Mononuclear cell (primary cell): Measurements from ENCODE around the gene VANGL2. TPM values are rescaled to one million over a fixed set of nuclear protein-coding genes. Genes with fewer than 3 reads are reported as not detected.

Experiments
- H3K27me3 ChIP-seq: 2 replicates; pipeline ENCODE4 v1.6.0; 2011; ENCODE audit warnings: low read length, control low read depth; ENCODE audit not compliant: insufficient read depth
- H3K4me1 ChIP-seq: 2 replicates; pipeline ENCODE4 v1.5.1; 2011; ENCODE audit warnings: mild to moderate bottlenecking, low read length, control low read depth; ENCODE audit not compliant: insufficient read depth
- H3K4me3 ChIP-seq: 2 replicates; pipeline ENCODE4 v1.5.1; 2011; ENCODE audit warnings: mild to moderate bottlenecking, low read length, moderate library complexity
- H3K9me3 ChIP-seq: 2 replicates; pipeline ENCODE4 v1.5.1; 2011; ENCODE audit warnings: low read depth, mild to moderate bottlenecking, control low read depth, low read length
- total RNA-seq: library from RNA; depleted of rRNA; stranded (reverse); fragments of >200 nt; gene quantifications from one replicate; pipeline ENCODE4 v1.2.3, GENCODE V29; 2012

Gene VANGL2
- total RNA-seq, 1 donor = under 0.01 TPM

DNA sequence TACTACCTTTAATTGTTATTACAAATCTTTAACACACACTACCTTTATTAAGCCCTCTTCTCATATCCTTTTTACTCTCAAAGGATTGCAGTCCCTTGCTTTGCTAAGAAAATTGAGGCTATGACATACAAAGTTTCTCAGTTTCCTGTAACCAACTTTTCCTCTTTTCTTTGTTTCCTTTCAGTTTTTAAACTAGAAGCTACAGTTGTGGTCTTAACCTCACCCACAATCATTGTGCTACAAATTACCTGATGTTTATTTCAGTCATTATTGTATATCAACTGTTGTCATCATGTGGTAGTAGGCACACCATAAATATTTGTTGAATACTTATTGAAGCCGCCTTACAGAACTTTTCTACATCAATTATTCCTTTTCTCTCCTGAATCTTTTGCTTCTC, 70.9 kb downstream of the VANGL2 start:
- no peaks in the 10 kb centered on the region for H3K9me3 ChIP-seq
- peaks cover 18% of the 10 kb centered on the region for H3K4me1 ChIP-seq
- no peaks in the 10 kb centered on the region for H3K27me3 ChIP-seq
- no peak overlapping the region for H3K4me3 ChIP-seq

GRCh38 chr1:160472112-160472511, 71.7 kb downstream of the VANGL2 start:
- H3K27me3 ChIP-seq = no peaks in the 10 kb centered on the region
- no peak overlapping the region for H3K4me3 ChIP-seq
- H3K4me1 ChIP-seq = peaks cover 15% of the 10 kb centered on the region
- no peaks in the 10 kb centered on the region for H3K9me3 ChIP-seq

DNA sequence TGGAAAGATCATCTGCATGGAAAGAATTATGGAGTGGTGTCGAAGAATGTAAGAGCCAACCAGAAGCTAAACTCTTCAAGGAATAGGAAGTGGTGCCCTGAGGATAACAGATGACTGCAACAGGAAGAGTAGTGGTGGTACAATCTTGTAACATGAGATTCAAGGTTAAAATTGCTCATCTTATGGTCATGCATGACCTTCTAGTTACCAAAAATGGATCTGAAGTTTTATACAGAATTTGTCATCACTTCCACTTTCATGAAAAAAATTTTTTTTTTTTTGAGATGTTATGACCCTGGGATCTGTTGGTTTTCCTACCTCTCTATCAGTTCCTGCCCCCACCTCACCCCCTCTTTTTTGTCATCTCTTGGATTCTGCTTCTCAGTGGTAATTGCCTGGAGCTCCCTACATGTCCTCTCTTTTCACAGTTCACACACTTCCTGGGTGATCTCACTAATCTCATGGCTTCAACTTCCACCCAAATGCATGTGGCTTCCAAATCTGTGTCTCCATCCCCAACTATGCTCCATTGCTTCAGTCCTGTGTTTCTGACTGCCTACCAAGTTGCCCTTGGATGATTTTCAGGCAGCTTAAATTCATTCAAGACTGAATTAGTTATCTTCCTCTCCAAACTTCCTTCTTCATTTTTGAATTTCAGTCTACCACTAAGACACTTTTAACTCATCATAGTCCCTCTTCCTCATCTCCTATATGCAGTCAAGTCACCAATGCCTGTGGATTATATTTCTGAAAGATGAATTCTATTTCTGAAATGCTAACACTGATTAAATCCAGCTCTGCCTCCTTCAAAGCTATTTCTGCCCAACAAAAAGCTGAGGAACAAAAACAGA, 74.3 kb downstream of the VANGL2 start:
- H3K4me1 ChIP-seq = peaks cover 13% of the 10 kb centered on the region
- no peaks in the 10 kb centered on the region for H3K27me3 ChIP-seq
- H3K4me3 ChIP-seq = no peak overlapping the region
- no peaks in the 10 kb centered on the region for H3K9me3 ChIP-seq

Other genes starting within 250 kb of the VANGL2 start
- under 0.01 TPM for gene ATP1A4, start 249.0 kb upstream of the VANGL2 start, total RNA-seq
- gene CASQ1, start 210.0 kb upstream of the VANGL2 start, total RNA-seq = not detected
- gene PEA15, start 195.2 kb upstream of the VANGL2 start, total RNA-seq = 40.9 TPM
- 115 TPM for gene DCAF8, start 138.0 kb upstream of the VANGL2 start, total RNA-seq
- gene PEX19, start 115.4 kb upstream of the VANGL2 start, total RNA-seq = 36.2 TPM
- gene COPA, start 57.3 kb upstream of the VANGL2 start, total RNA-seq = 89.4 TPM
- gene NCSTN, start 57.2 kb upstream of the VANGL2 start, total RNA-seq = 54.5 TPM
- not detected for gene NHLH1, start 33.5 kb upstream of the VANGL2 start, total RNA-seq
- 8.2 TPM for gene SLAMF6, start 122.7 kb downstream of the VANGL2 start, total RNA-seq
- 33.4 TPM for gene CD84, start 178.9 kb downstream of the VANGL2 start, total RNA-seq
- gene SLAMF1, start 246.5 kb downstream of the VANGL2 start, total RNA-seq = 30.0 TPM